Effector memory CD4-positive, alpha-beta T cell (primary cell): ENCODE measurements around the gene SPNS2.

Experiments used
- DNase-seq, 3 donors: peaks; one replicate each; pipeline ENCODE4 v3.0.0-alpha.2; 2020
- H3K27ac ChIP-seq: 2 replicates; pipeline ENCODE4 v1.7.0; 2013; ENCODE audit warnings: mild to moderate bottlenecking, low read length, moderate library complexity; ENCODE audit not compliant: insufficient read depth, poor library complexity, severe bottlenecking
- H3K27me3 ChIP-seq: replicated peaks from 2 replicates; pipeline ENCODE4 v1.7.0; 2013; ENCODE audit warnings: mild to moderate bottlenecking, low read length; ENCODE audit not compliant: insufficient read depth, control insufficient read depth, poor library complexity, severe bottlenecking
- H3K36me3 ChIP-seq: 2 replicates; pipeline ENCODE4 v1.7.0; 2013; ENCODE audit warnings: mild to moderate bottlenecking, low read length, moderate library complexity; ENCODE audit not compliant: control insufficient read depth, insufficient read depth
- H3K4me1 ChIP-seq: 2 replicates; pipeline ENCODE4 v1.7.0; 2013; ENCODE audit warnings: low read length, mild to moderate bottlenecking; ENCODE audit not compliant: control insufficient read depth, insufficient read depth, poor library complexity, severe bottlenecking
- H3K4me3 ChIP-seq: 2 replicates; pipeline ENCODE4 v1.7.0; 2013; ENCODE audit warnings: low read length, low read depth, mild to moderate bottlenecking; ENCODE audit not compliant: insufficient read depth, poor library complexity, severe bottlenecking
- H3K9me3 ChIP-seq: 2 replicates; pipeline ENCODE4 v1.7.0; 2013; ENCODE audit warnings: mild to moderate bottlenecking, low read length, moderate library complexity; ENCODE audit not compliant: control insufficient read depth

Gene SPNS2

DNA sequence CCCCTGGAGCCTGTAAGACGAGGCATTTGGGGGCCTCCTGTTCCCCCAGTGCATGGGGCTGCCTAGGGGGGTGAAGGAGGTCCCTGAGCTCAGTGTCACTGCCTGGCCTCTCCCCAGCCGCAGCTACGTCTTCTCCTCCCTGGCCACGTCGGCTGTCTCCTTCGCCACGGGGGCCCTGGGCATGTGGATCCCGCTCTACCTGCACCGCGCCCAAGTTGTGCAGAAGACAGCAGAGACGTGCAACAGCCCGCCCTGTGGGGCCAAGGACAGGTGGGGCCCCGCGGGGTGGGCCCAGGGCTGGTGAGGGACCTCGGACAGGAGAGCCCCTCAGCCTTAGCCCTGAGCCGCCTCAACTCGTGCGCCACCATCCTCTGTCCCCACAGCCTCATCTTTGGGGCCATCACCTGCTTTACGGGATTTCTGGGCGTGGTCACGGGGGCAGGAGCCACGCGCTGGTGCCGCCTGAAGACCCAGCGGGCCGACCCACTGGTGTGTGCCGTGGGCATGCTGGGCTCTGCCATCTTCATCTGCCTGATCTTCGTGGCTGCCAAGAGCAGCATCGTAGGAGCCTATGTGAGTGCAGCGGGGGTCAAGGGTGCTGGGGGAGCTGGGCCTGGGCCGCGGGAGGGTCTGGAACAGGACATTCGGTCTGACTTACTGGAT is 34.3 kb downstream of the SPNS2 start:
- no peaks in the 10 kb centered on the region for H3K27me3 ChIP-seq
- H3K4me1 ChIP-seq: no peaks in the 10 kb centered on the region
- H3K36me3 ChIP-seq: no peaks in the 10 kb centered on the region
- no peak for DNase-seq
- H3K9me3 ChIP-seq: no peaks in the 10 kb centered on the region
- no peak overlapping the region for H3K27ac ChIP-seq
- H3K4me3 ChIP-seq: no peak overlapping the region

DNA sequence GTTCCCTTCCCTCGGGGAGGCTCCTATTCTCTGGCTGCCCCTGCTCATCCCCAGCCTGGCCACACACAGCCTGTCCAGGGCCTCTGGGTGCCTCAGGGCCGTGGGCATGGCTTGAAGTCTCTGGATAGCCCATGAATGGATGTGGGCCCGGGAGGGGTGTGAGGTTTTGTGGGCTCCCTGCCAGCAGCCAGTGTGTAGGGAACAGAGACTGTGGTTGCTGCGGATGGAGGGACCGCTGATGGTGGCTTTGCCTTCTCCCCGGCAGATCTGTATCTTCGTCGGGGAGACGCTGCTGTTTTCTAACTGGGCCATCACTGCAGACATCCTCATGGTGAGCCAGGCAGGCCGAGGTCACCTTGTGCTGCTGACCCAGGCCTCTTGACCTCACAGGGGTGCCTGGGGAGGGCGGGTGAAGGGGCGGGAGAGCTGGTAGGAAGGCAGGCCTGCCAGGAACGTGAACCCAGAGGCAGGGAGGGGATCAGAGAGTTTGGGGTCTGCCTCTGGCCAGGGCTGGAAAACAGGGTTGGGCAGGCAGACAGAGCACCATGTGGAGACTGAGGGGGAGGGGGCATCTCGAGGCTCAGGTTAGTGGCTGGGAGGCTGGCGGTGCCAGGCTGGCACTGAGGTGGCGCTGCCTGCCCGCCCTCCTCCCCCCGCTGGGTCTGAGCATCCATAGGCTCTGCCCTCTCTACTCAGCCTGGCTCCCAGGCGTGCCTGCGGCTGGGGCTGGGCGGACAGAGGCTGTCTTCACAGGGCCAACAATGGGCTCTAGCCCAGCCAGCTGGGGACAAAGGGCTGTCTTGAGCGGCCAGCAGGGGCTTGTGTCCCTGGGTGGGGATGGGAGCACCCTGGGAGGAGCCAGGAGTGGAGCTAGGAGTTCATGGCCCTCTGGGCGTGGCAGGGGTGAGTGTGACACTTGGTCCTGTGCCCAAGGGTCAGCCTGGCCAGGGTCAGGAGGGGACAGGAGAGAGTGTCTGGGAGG is 35.1 kb downstream of the SPNS2 start:
- no peak overlapping the region for H3K4me3 ChIP-seq
- no peaks in the 10 kb centered on the region for H3K9me3 ChIP-seq
- peaks cover 5% of the 10 kb centered on the region for H3K36me3 ChIP-seq
- no peaks in the 10 kb centered on the region for H3K4me1 ChIP-seq
- DNase-seq: no peak
- no peaks in the 10 kb centered on the region for H3K27me3 ChIP-seq
- no peak overlapping the region for H3K27ac ChIP-seq

GRCh38 chr17:4534515-4534914 is 35.8 kb downstream of the SPNS2 start:
- no peaks in the 10 kb centered on the region for H3K27me3 ChIP-seq
- H3K9me3 ChIP-seq: no peaks in the 10 kb centered on the region
- DNase-seq: no peak
- peaks cover 12% of the 10 kb centered on the region for H3K36me3 ChIP-seq
- H3K4me1 ChIP-seq: no peaks in the 10 kb centered on the region
- no peak overlapping the region for H3K4me3 ChIP-seq
- no peak overlapping the region for H3K27ac ChIP-seq

DNA sequence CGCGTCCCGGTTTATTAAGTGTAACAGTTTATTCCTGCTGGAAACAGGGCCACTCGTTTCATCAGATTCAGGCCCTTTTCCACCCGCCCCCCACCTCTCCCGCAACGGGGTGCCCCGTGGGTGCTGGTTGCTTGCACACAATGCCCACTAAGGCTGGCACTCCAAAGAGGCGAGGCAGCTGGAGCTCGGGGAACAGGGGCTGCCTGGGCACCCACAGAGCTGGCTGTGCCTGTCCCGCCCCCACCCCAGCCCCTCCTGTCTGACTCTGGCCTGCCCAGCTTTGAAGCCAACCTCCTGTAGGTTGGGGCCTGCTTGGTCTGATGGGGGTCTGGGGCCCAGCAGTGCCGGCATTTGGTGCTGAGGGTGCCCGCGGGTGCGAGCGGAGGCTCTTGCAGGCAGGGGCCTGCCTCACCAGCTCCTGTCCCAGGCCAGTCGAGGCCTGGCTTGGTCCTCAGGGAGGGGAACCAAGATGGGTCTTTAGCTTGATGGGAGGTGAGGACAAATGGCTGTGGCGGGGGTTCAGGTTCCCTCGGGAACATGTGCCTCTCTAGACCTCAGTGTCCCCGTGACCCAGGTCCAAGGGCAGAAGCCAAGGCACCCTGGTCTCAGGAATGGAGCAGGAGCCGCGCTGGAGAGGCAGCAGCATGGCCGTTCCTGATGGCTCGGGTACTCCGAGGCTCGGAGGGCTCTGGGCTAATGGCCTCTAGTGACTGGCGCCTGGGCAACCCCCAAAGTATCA is 36.4 kb downstream of the SPNS2 start:
- Histone ChIP-seq H3K4me1 (no peaks in the 10 kb centered on the region), H3K27me3 (no peaks in the 10 kb centered on the region), H3K9me3 (no peaks in the 10 kb centered on the region), H3K4me3 (no peak overlapping the region), H3K36me3 (peaks cover 18% of the 10 kb centered on the region), H3K27ac (no peak overlapping the region)
- no peak for DNase-seq

DNA sequence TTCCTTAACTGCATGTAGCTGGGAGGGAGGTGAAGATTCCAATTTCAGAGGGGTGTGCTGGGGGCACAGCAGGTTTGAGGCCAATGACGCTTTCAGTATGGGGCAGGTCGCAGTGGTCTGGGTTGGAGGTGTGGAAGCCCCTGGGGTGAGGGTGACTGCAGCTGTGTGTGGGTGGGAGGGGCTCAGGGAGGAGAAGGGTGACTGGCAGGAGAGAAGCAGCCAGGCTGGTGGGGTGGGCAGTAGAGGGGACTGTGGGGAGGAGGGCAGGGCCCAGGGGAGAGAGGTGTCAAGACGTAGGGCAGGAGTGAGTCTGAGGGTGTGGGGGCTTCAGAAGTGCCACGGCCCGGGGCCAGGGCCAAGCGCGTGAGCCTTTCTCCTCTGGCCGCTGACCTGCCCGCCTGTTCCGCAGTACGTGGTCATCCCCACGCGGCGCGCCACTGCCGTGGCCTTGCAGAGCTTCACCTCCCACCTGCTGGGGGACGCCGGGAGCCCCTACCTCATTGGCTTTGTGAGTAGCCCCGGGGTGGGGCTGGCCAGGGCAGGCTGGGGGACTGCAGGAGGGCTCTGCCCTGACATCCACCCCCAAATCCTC is 37.1 kb downstream of the SPNS2 start:
- H3K27me3 ChIP-seq: no peaks in the 10 kb centered on the region
- H3K4me3 ChIP-seq: no peak overlapping the region
- H3K27ac ChIP-seq: no peak overlapping the region
- DNase-seq: no peak
- peaks cover 24% of the 10 kb centered on the region for H3K36me3 ChIP-seq
- no peaks in the 10 kb centered on the region for H3K9me3 ChIP-seq
- no peaks in the 10 kb centered on the region for H3K4me1 ChIP-seq

DNA sequence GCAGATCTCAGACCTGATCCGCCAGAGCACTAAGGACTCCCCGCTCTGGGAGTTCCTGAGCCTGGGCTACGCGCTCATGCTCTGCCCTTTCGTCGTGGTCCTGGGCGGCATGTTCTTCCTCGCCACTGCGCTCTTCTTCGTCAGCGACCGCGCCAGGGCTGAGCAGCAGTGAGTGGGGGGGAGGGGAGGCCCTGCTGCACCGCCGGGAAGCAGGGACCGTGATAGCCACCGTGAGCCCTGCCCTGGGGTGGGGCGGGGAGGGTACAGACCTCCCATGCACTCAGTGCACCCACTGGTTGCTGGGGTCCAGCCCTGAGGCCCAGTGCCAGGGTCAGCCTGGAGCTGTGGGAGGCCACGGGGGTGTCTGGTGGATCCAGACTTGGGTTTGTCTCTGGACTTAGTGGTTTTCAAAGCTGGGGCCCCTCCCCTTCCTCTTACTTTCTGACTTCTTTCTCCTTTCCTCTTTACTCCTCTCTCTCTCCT is 37.6 kb downstream of the SPNS2 start:
- no peak overlapping the region for H3K27ac ChIP-seq
- H3K9me3 ChIP-seq: no peaks in the 10 kb centered on the region
- no peak for DNase-seq
- peaks cover 30% of the 10 kb centered on the region for H3K36me3 ChIP-seq
- H3K4me3 ChIP-seq: no peak overlapping the region
- no peaks in the 10 kb centered on the region for H3K4me1 ChIP-seq
- no peaks in the 10 kb centered on the region for H3K27me3 ChIP-seq

DNA sequence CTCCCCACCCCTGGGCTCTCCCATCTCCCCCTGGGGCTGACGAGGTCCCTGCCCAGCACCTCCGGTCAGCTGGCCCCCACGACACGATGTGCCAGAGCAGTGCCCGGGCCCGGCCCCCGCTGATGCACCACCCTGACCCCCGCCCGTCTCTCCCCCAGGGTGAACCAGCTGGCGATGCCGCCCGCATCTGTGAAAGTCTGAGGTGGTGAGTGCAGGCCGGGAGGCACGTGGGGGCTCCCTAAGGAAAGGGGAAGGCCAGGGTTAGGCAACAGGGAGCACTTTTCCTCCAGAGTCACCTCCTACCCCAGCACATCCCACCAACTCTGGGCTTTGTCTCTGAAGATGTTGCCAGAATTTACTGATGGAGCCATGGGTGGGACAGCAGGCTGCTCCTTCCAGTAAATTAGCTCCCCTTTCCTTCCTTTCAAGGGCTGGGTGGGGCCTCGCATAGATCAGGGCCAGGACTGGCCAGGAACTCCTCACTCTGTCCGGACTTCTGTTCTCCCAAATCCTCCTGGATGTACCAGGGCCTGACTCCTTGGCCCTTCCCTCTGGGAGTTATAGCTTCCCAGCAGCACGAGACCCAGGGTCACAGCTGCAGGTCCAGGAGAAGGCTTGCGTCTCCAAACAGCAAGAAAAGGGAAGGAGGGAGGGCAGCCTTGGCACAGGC is 38.2 kb downstream of the SPNS2 start:
- no peaks in the 10 kb centered on the region for H3K4me1 ChIP-seq
- no peak overlapping the region for H3K4me3 ChIP-seq
- H3K9me3 ChIP-seq: no peaks in the 10 kb centered on the region
- peaks cover 36% of the 10 kb centered on the region for H3K36me3 ChIP-seq
- H3K27me3 ChIP-seq: no peaks in the 10 kb centered on the region
- DNase-seq: no peak
- no peak overlapping the region for H3K27ac ChIP-seq

DNA sequence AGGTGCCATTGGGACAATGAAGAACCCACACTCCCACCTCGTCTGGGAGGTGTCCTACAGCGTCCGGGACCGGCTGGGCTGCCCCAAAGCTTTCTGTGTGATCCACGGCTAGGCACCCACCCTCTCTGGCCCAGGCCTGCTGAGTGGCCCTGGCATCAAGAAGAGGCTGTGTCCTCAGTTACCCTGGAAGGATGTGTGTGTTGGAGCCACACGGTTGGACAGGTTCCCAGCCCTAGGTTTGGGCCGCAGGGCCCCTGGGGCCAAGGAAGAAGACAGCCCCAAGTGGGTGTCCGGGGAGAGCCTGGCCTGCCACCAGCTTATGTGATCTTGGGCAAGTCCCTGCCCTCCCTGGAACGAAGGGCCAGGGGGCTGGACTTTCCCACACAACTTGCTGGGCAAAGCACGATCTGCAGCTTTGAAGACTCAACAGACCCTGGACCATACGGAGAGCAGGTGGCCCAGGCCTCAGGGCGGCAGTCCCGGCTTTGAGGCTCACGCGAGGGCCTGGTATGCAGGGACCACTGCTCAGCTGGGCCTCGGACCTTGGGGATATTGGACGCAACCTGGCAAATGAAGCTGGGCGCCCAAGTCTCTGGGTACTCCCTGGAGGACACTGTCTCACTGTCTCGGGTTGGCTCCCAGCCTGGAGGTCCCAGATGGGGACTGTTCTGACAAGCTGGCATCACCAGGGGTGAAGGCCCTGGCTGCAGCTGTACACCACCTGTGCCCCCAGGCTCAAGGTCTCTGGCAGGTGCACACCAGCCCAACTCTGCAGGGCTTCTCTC is 39.0 kb downstream of the SPNS2 start:
- no peaks in the 10 kb centered on the region for H3K9me3 ChIP-seq
- H3K27me3 ChIP-seq: no peaks in the 10 kb centered on the region
- no peak overlapping the region for H3K4me3 ChIP-seq
- DNase-seq: no peak
- no peaks in the 10 kb centered on the region for H3K4me1 ChIP-seq
- no peak overlapping the region for H3K27ac ChIP-seq
- peaks cover 43% of the 10 kb centered on the region for H3K36me3 ChIP-seq
